Common myeloid progenitor, CD34-positive (primary cell): Measurements from ENCODE around the gene BPTF.
"Not testable (repeated sequence)": the region's sequence is repeated elsewhere in the genome, so short reads cannot be mapped to it uniquely, and the experiment has no call there.

Experiments
- CTCF ChIA-PET: fragments of 350-600 bp; sonication (Branson Sonifier 250); formaldehyde crosslinking; loops from one replicate; lab custom pipeline; 2021; ENCODE audit warnings: antibody characterized with exemption; lab: Charles Lee
- POLR2A ChIA-PET: fragments of 350-600 bp; sonication (Branson Sonifier 250); formaldehyde crosslinking; loops from one replicate; lab custom pipeline; 2021; ENCODE audit warnings: antibody characterized with exemption; lab: Charles Lee
- DNase-seq, 3 donors: peaks; one replicate each; pipeline versions ENCODE4 v3.0.0 to v3.0.0-alpha.2; 2013
- H3K27ac ChIP-seq, 2 experiments: 1 replicate in 1 of 2; 2 replicates in 1 of 2; pipeline ENCODE4 v1.7.0; 2013; ENCODE audit warnings: inconsistent platforms in 2 of 2, low read length in 2 of 2, mild to moderate bottlenecking in 2 of 2, low read depth in 1 of 2, moderate library complexity in 1 of 2; ENCODE audit not compliant: severe bottlenecking in 2 of 2, insufficient read depth in 1 of 2, poor library complexity in 1 of 2
- H3K27me3 ChIP-seq, 5 experiments: replicated peaks in 2 of 5; 1 replicate in 3 of 5; 2 replicates in 2 of 5; pipeline versions ENCODE4 v1.6.1 to v1.7.0; 2013; ENCODE audit warnings: low read length in 4 of 5, mild to moderate bottlenecking in 2 of 5, moderate library complexity in 2 of 5, inconsistent platforms in 1 of 5; ENCODE audit not compliant: insufficient read depth in 5 of 5, control insufficient read depth in 4 of 5
- H3K36me3 ChIP-seq, 4 experiments: 1 replicate in 2 of 4; 2 replicates in 2 of 4; pipeline versions ENCODE4 v1.6.1 to v1.7.0; 2013; ENCODE audit warnings: low read length in 3 of 4, control low read depth in 1 of 4, mild to moderate bottlenecking in 1 of 4; ENCODE audit not compliant: control insufficient read depth in 4 of 4, insufficient read depth in 4 of 4
- H3K4me1 ChIP-seq, 4 experiments: 1 replicate in 3 of 4; 2 replicates in 1 of 4; pipeline versions ENCODE4 v1.6.1 to v1.7.1; 2013; ENCODE audit warnings: low read length in 3 of 4, mild to moderate bottlenecking in 3 of 4, control low read depth in 1 of 4, inconsistent platforms in 1 of 4, moderate library complexity in 1 of 4; ENCODE audit not compliant: control insufficient read depth in 4 of 4, insufficient read depth in 4 of 4; ENCODE audit errors: control extremely low read depth in 1 of 4
- H3K4me3 ChIP-seq, 7 experiments: 1 replicate in 4 of 7; 2 replicates in 3 of 7; pipeline versions ENCODE4 v1.5.1 to v1.7.0; 2013; ENCODE audit warnings: mild to moderate bottlenecking in 7 of 7, low read length in 6 of 7, moderate library complexity in 6 of 7, inconsistent platforms in 2 of 7, low read depth in 2 of 7, control low read depth in 1 of 7; ENCODE audit not compliant: insufficient read depth in 4 of 7, control insufficient read depth in 1 of 7; ENCODE audit errors: extremely low read depth in 1 of 7
- H3K9me3 ChIP-seq, 5 experiments: 1 replicate in 4 of 5; 2 replicates in 1 of 5; pipeline versions ENCODE4 v1.6.1 to v1.7.1; 2013; ENCODE audit warnings: low read length in 4 of 5, mild to moderate bottlenecking in 2 of 5, inconsistent platforms in 1 of 5, low read depth in 1 of 5, moderate library complexity in 1 of 5; ENCODE audit not compliant: control insufficient read depth in 4 of 5, insufficient read depth in 2 of 5; ENCODE audit errors: control extremely low read depth in 1 of 5
- WGBS: methylation state at CpG from one replicate; pipeline ENCODE4 v1.1.5; 2013; ENCODE audit not compliant: insufficient coverage; 5-methylcytosine and 5-hydroxymethylcytosine counted together

The BPTF gene

GRCh38 chr17:67821871-67822367 is 3.4 kb upstream of the BPTF start:
- ChIA-PET POLR2A (no interaction called here), CTCF (interaction anchor here (1.1 kb wide), 1 partner anchor 21 kb away, joined by 3 read pairs; no protein-coding TSS in a partner anchor)
- no peaks in the 10 kb centered on the region for H3K9me3 ChIP-seq

GRCh38 chr17:67825627-67826601 is 611 bp downstream of the BPTF start:
- not testable (repeated sequence) for H3K27me3 ChIP-seq, H3K9me3 ChIP-seq, H3K36me3 ChIP-seq
- POLR2A ChIA-PET = interaction anchor here (0.6 to 2.1 kb wide), 3 partner anchors 26 to 108 kb away, joined by 3 to 11 read pairs (median 4); partner anchors contain the start of gene NOL11
- 1% methylated on average over 30 of the region's 94 CpGs for WGBS
- H3K4me1 ChIP-seq = peaks cover 0 to 39% (median 25%) of the 10 kb centered on the region in 4 experiments
- CTCF ChIA-PET = interaction anchor here (1.2 to 2.3 kb wide), 3 partner anchors 30 to 108 kb away, joined by 3 to 8 read pairs (median 4); partner anchors contain the start of gene NOL11
- peak overlapping the region; percentile 54 to 94 (median 91) for H3K4me3 ChIP-seq
- peak overlapping the region; percentile 46 to 80 for H3K27ac ChIP-seq
- DNase-seq = peak; percentile 54 to 88 (median 81)

More at GRCh38 chr17:67821871-67822367, 3.4 kb upstream of the BPTF start:
- Histone ChIP-seq H3K36me3 (no peaks in the 10 kb centered on the region), H3K27ac (no peak overlapping the region), H3K4me3 (no peak overlapping the region), H3K27me3 (peaks cover 0 to 2% (median 0%) of the 10 kb centered on the region in 5 experiments), H3K4me1 (peaks cover 0 to 12% (median 3%) of the 10 kb centered on the region in 4 experiments)
- DNase-seq = no peak
- 95% methylated on average over 12 of the region's 12 CpGs for WGBS

- Histone ChIP-seq H3K27ac (no peak overlapping the region), H3K4me1 (peaks cover 0 to 39% (median 25%) of the 10 kb centered on the region in 4 experiments), H3K4me3 (peak overlapping the region in 3 of 7 experiments; percentile 26 to 52 (median 50)), H3K9me3 (no peaks in the 10 kb centered on the region), H3K27me3 (no peaks in the 10 kb centered on the region), H3K36me3 (peaks cover 0 to 4% (median 2%) of the 10 kb centered on the region in 4 experiments)
- DNase-seq = peak in 2 of 3 donors; percentile 42 to 60
- CTCF ChIA-PET = no interaction called here
- POLR2A ChIA-PET = no interaction called here
- WGBS = 11% methylated on average over 5 of the region's 7 CpGs
Measured at GRCh38 chr17:67829331-67829730, 4.0 kb downstream of the BPTF start.

GRCh38 chr17:67830440-67830839 is 5.1 kb downstream of the BPTF start:
- no peak for DNase-seq
- 85% methylated on average over 3 of the region's 6 CpGs for WGBS
- ChIA-PET CTCF (no interaction called here), POLR2A (no interaction called here)
- no peak overlapping the region for H3K4me3 ChIP-seq
- H3K36me3 ChIP-seq = peaks cover 0 to 4% (median 2%) of the 10 kb centered on the region in 4 experiments
- H3K9me3 ChIP-seq = no peaks in the 10 kb centered on the region
- peaks cover 0 to 43% (median 25%) of the 10 kb centered on the region in 4 experiments for H3K4me1 ChIP-seq
- H3K27me3 ChIP-seq = no peaks in the 10 kb centered on the region
- H3K27ac ChIP-seq = no peak overlapping the region

GRCh38 chr17:67831268-67831667 is 6.0 kb downstream of the BPTF start:
- peaks cover 0 to 46% (median 26%) of the 10 kb centered on the region in 4 experiments for H3K4me1 ChIP-seq
- WGBS = 100% methylated on average over 4 of the region's 4 CpGs
- no peak for DNase-seq
- no peak overlapping the region for H3K27ac ChIP-seq
- POLR2A ChIA-PET = no interaction called here
- H3K27me3 ChIP-seq = no peaks in the 10 kb centered on the region
- H3K4me3 ChIP-seq = no peak overlapping the region
- peaks cover 0 to 4% (median 2%) of the 10 kb centered on the region in 4 experiments for H3K36me3 ChIP-seq
- CTCF ChIA-PET = no interaction called here
- H3K9me3 ChIP-seq = no peaks in the 10 kb centered on the region

- no peak overlapping the region for H3K27ac ChIP-seq
- CTCF ChIA-PET = no interaction called here
- H3K4me1 ChIP-seq = peaks cover 0 to 32% (median 15%) of the 10 kb centered on the region in 4 experiments
- WGBS = no CpG with 5 or more reads among the region's 3 CpGs
- DNase-seq = no peak
- H3K27me3 ChIP-seq = no peaks in the 10 kb centered on the region
- POLR2A ChIA-PET = no interaction called here
- no peak overlapping the region for H3K4me3 ChIP-seq
- H3K36me3 ChIP-seq = peaks cover 0 to 4% (median 2%) of the 10 kb centered on the region in 4 experiments
- no peaks in the 10 kb centered on the region for H3K9me3 ChIP-seq
Measured at GRCh38 chr17:67833134-67833533, 7.8 kb downstream of the BPTF start.
